WTC11 (cell line): ENCODE data around the gene ADCY5. TPM values are rescaled to one million over a fixed set of nuclear protein-coding genes. Genes with fewer than 3 reads are reported as not detected.

Source experiments
- ATAC-seq: fragments of 200-7000 bp; cut with Tn5 transposase; 2 replicates; pipeline ENCODE4 v1.10.0; 2021; ENCODE audit warnings: mild to moderate bottlenecking, moderate library complexity
- CTCF ChIA-PET: fragments of 300-600 bp; sonication (Branson Sonifier 250); formaldehyde crosslinking; loops from one replicate; lab custom pipeline; 2021; ENCODE audit warnings: antibody characterized with exemption; lab: Charles Lee
- POLR2A ChIA-PET: fragments of 350-600 bp; sonication (Branson Sonifier 250); formaldehyde crosslinking; loops from one replicate; lab custom pipeline; 2021; ENCODE audit warnings: antibody characterized with exemption; lab: Charles Lee
- DNase-seq: peaks from one replicate; pipeline ENCODE4 v3.0.0; 2021; ENCODE audit warnings: low spot score
- H3K27ac Mint-ChIP-seq: 2 replicates; pipeline ENCODE4 v1.8.0; 2021; ENCODE audit warnings: mixed read lengths
- H3K27me3 Mint-ChIP-seq: 2 replicates; pipeline ENCODE4 v1.8.0; 2021; ENCODE audit warnings: low read depth, mild to moderate bottlenecking, moderate library complexity, mixed read lengths
- H3K36me3 Mint-ChIP-seq: 2 replicates; pipeline ENCODE4 v1.8.0; 2021; ENCODE audit warnings: mixed read lengths
- H3K4me1 Mint-ChIP-seq: 2 replicates; pipeline ENCODE4 v1.8.0; 2022; ENCODE audit warnings: mixed read lengths
- H3K4me3 Mint-ChIP-seq: 2 replicates; pipeline ENCODE4 v1.8.0; 2021; ENCODE audit warnings: mild to moderate bottlenecking, moderate library complexity, mixed read lengths
- H3K9me3 Mint-ChIP-seq: 2 replicates; pipeline ENCODE4 v1.8.0; 2021; ENCODE audit warnings: mixed read lengths
- ATF6 ChIP-seq: sonication (generic); formaldehyde crosslinking; IDR thresholded peaks from 2 replicates; pipeline ENCODE4 v1.8.1; 2023; ENCODE audit warnings: mild to moderate bottlenecking, missing genetic modification reagents
- CTCF ChIP-seq: fragments of 200-600 bp; IDR thresholded peaks from 2 replicates; pipeline ENCODE4 v1.8.0; 2022; ENCODE audit warnings: antibody characterized with exemption
- ETV6 ChIP-seq: sonication (generic); formaldehyde crosslinking; IDR thresholded peaks from 2 replicates; pipeline ENCODE4 v1.8.1; 2022; ENCODE audit warnings: mild to moderate bottlenecking, missing genetic modification reagents
- GABPB1 ChIP-seq: sonication (generic); formaldehyde crosslinking; IDR thresholded peaks from 2 replicates; pipeline ENCODE4 v1.8.1; 2023; ENCODE audit warnings: mild to moderate bottlenecking, missing genetic modification reagents
- GRHL2 ChIP-seq: fragments of 250-450 bp; sonication (Bioruptor Pico); IDR thresholded peaks from 2 replicates; pipeline ENCODE4 v1.8.0; 2022; ENCODE audit warnings: mild to moderate bottlenecking, moderate library complexity; ENCODE audit not compliant: insufficient replicate concordance, severe bottlenecking
- JAZF1 ChIP-seq: fragments of 250-450 bp; sonication (Bioruptor Pico); IDR thresholded peaks from 2 replicates; pipeline ENCODE4 v1.9.0; 2021; ENCODE audit warnings: moderate library complexity, mild to moderate bottlenecking, inconsistent platforms
- MXD4 ChIP-seq: fragments of 250-450 bp; sonication (Bioruptor Pico); IDR thresholded peaks from 2 replicates; pipeline ENCODE4 v1.8.0; 2021; ENCODE audit warnings: mild to moderate bottlenecking, moderate library complexity, borderline replicate concordance
- NR3C1 ChIP-seq: sonication (generic); formaldehyde crosslinking; conservative IDR thresholded peaks from 2 replicates; pipeline ENCODE4 v1.8.1; 2023; ENCODE audit warnings: low read depth, mild to moderate bottlenecking, missing genetic modification reagents
- OVOL2 ChIP-seq: fragments of 250-450 bp; sonication (Bioruptor Pico); IDR thresholded peaks from 2 replicates; pipeline ENCODE4 v1.9.0; 2021; ENCODE audit warnings: mild to moderate bottlenecking, borderline replicate concordance
- PREB ChIP-seq: sonication (generic); formaldehyde crosslinking; IDR thresholded peaks from 2 replicates; pipeline ENCODE4 v1.8.1; 2022; ENCODE audit warnings: mild to moderate bottlenecking, missing genetic modification reagents, moderate library complexity, borderline replicate concordance
- PRRX2 ChIP-seq: fragments of 250-450 bp; sonication (Bioruptor Pico); IDR thresholded peaks from 2 replicates; pipeline ENCODE4 v1.8.0; 2021; ENCODE audit warnings: mild to moderate bottlenecking
- SMAD4 ChIP-seq: sonication (generic); formaldehyde crosslinking; IDR thresholded peaks from 2 replicates; pipeline ENCODE4 v1.8.0; 2022; ENCODE audit warnings: mild to moderate bottlenecking, missing genetic modification reagents
- TCF7 ChIP-seq: sonication (generic); formaldehyde crosslinking; IDR thresholded peaks from 2 replicates; pipeline ENCODE4 v1.8.0; 2022; ENCODE audit warnings: mild to moderate bottlenecking, low read depth, missing genetic modification reagents, moderate library complexity
- TEAD4 ChIP-seq: sonication (generic); formaldehyde crosslinking; IDR thresholded peaks from 2 replicates; pipeline ENCODE4 v1.8.0; 2022; ENCODE audit warnings: mild to moderate bottlenecking, missing genetic modification reagents
- USF2 ChIP-seq: sonication (generic); formaldehyde crosslinking; IDR thresholded peaks from 2 replicates; pipeline ENCODE4 v1.8.1; 2023; ENCODE audit warnings: mild to moderate bottlenecking, missing genetic modification reagents, moderate library complexity
- ZMAT4 ChIP-seq: fragments of 250-450 bp; sonication (Bioruptor Pico); IDR thresholded peaks from 2 replicates; pipeline ENCODE4 v1.9.0; 2021; ENCODE audit warnings: mild to moderate bottlenecking
- ZNF219 ChIP-seq: sonication (generic); formaldehyde crosslinking; IDR thresholded peaks from 2 replicates; pipeline ENCODE4 v1.8.0; 2023; ENCODE audit warnings: missing genetic modification reagents, mild to moderate bottlenecking, borderline replicate concordance
- ZNF232 ChIP-seq: sonication (generic); formaldehyde crosslinking; IDR thresholded peaks from 2 replicates; pipeline ENCODE4 v1.8.0; 2022; ENCODE audit warnings: mild to moderate bottlenecking, missing genetic modification reagents
- ZNF396 ChIP-seq: fragments of 250-450 bp; sonication (Bioruptor Pico); IDR thresholded peaks from 2 replicates; pipeline ENCODE4 v1.8.0; 2021; ENCODE audit warnings: mild to moderate bottlenecking, moderate library complexity, borderline replicate concordance
- ZNF532 ChIP-seq: fragments of 250-450 bp; sonication (Bioruptor Pico); IDR thresholded peaks from 2 replicates; pipeline ENCODE4 v1.9.0; 2021; ENCODE audit warnings: mild to moderate bottlenecking, borderline replicate concordance
- total RNA-seq: library from RNA; stranded (reverse); gene quantifications from 3 replicates; pipeline ENCODE4 v1.2.3, GENCODE V29; 2021

The ADCY5 gene
- total RNA-seq, 1 experiment from 2014 or later = 23.5 TPM

- CTCF ChIA-PET = interaction anchor here (0.5 to 7.5 kb wide), 6 partner anchors 12 to 149 kb away, joined by 3 to 56 read pairs (median 4); partner anchors contain the start of gene ADCY5
- Mint-ChIP-seq H3K27ac (no peak overlapping the region), H3K9me3 (no peaks in the 10 kb centered on the region), H3K4me3 (no peak overlapping the region)
- no peak for ATAC-seq
- TF ChIP-seq GRHL2 (CRISPR knock-in tag) (no peak), PREB (CRISPR knock-in tag) (no peak), NR3C1 (CRISPR knock-in tag) (no peak), CTCF (no peak)
- TF ChIP-seq, all 79 proteins: peak for 0
- no peak for DNase-seq
- Mint-ChIP-seq H3K4me1 (peaks cover 25% of the 10 kb centered on the region), H3K27me3 (peaks cover 5% of the 10 kb centered on the region), H3K36me3 (no peaks in the 10 kb centered on the region)
- POLR2A ChIA-PET = no interaction called here
Observed at GRCh38 chr3:123409443-123410148, 39.3 kb downstream of the ADCY5 start.

GRCh38 chr3:123406598-123406997 is 42.3 kb downstream of the ADCY5 start:
- DNase-seq = no peak
- no peak overlapping the region for H3K27ac Mint-ChIP-seq

More at GRCh38 chr3:123406598-123406997, 42.3 kb downstream of the ADCY5 start:
- Mint-ChIP-seq H3K4me3 (no peak overlapping the region), H3K27me3 (peaks cover 27% of the 10 kb centered on the region), H3K36me3 (no peaks in the 10 kb centered on the region), H3K9me3 (no peaks in the 10 kb centered on the region), H3K4me1 (peaks cover 19% of the 10 kb centered on the region)
- POLR2A ChIA-PET = no interaction called here
- ATAC-seq = no peak
- TF ChIP-seq GABPB1 (CRISPR knock-in tag) (no peak), PRRX2 (CRISPR knock-in tag) (no peak), CTCF (no peak), NR3C1 (CRISPR knock-in tag) (no peak), MXD4 (CRISPR knock-in tag) (no peak), ZMAT4 (no peak), ZNF396 (CRISPR knock-in tag) (no peak), TEAD4 (CRISPR knock-in tag) (no peak), ZNF532 (no peak), OVOL2 (no peak), ZNF219 (CRISPR knock-in tag) (no peak), ZNF232 (no peak), ETV6 (CRISPR knock-in tag) (no peak), SMAD4 (no peak), TCF7 (no peak), JAZF1 (CRISPR knock-in tag) (no peak), ATF6 (CRISPR knock-in tag) (no peak), USF2 (CRISPR knock-in tag) (no peak)
- TF ChIP-seq, all 79 proteins: peak for 0
- CTCF ChIA-PET = interaction anchor here (1.4 kb wide), 1 partner anchor 41 kb away, joined by 4 read pairs; no protein-coding TSS in a partner anchor
